PC-3 (cell line): ENCODE results near the gene RPE65.

ENCODE experiments used
- EZH2 ChIP-seq: fragments of 300-600 bp; sonication (generic); IDR thresholded peaks from one replicate; pipeline ENCODE4 v1.6.1; 2017; ENCODE audit warnings: antibody characterized with exemption, mild to moderate bottlenecking, low read length; ENCODE audit not compliant: unreplicated experiment
- TF ChIP-seq, protein P1 (sequence below): fragments of 300-600 bp; sonication (generic); conservative IDR thresholded peaks from 2 replicates; pipeline ENCODE4 v1.5.1; 2017; ENCODE audit warnings: antibody characterized with exemption, low read depth, mild to moderate bottlenecking, low read length

DNA sequence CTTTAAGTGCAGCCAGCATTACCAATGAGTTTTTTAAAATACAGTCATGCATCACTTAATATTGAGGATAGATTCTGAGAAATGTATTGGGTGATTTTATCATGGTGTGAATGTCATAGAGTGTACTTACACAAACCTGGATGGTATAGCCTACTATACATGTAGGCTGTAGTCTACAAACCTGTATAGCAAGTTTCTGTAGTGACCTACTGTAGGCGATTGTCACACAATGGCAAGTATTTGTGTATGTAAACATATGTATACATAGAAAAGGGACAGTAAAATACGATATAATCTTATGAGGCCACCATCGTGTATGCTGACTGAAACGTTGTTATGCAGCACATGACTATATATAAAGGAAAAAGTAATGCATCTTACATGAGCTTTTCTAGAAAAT, 48.2 kb downstream of the RPE65 start:
- TF ChIP-seq, protein P1, sequence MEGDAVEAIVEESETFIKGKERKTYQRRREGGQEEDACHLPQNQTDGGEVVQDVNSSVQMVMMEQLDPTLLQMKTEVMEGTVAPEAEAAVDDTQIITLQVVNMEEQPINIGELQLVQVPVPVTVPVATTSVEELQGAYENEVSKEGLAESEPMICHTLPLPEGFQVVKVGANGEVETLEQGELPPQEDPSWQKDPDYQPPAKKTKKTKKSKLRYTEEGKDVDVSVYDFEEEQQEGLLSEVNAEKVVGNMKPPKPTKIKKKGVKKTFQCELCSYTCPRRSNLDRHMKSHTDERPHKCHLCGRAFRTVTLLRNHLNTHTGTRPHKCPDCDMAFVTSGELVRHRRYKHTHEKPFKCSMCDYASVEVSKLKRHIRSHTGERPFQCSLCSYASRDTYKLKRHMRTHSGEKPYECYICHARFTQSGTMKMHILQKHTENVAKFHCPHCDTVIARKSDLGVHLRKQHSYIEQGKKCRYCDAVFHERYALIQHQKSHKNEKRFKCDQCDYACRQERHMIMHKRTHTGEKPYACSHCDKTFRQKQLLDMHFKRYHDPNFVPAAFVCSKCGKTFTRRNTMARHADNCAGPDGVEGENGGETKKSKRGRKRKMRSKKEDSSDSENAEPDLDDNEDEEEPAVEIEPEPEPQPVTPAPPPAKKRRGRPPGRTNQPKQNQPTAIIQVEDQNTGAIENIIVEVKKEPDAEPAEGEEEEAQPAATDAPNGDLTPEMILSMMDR = no peak
- TF ChIP-seq EZH2 = no peak
